Measurements from ENCODE around the gene ASCC1.

DNA sequence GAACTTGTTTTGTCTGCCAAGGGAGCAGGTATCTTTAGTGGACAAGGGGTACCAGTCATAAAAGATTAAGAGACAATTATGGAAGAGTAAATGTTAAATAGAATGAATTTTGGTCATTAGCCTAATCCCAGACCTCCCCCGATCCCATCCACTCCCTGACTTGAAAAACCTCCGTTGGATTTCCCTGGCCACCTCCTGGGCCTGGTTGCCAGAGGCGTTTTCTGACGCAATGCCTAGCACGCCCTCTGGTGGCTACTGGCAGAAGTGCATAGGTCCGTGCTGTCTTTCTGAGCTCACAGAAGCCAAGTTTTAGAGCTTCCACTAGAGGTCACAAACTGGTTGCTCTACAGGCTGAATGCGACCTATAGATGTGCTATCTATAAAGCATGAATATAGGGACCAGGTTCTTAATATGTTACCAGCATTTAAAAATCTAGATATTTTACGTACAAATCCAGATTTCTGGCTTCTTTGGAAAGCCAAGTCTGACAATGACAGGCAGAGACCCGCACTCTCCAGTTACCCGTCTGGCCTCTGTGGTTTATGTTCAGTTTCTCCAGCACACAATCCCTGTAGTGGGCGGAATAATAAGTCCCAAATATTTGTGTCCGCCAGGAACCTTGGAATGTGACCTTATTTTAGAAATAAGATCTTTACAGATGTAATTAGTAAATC, 167.5 kb downstream of the ASCC1 start:
- TF ChIP-seq JUNB (IDR thresholded peaks at IDR 0.05; ENCODE audit: unreplicated experiment) (no peak), EZH2 (IDR thresholded peaks at IDR 0.05; ENCODE audit: low read depth, unreplicated experiment) (no peak), POLR2AphosphoS5 (IDR thresholded peaks at IDR 0.05; ENCODE audit: low read depth) (no peak)
- TF ChIP-seq, protein P1, sequence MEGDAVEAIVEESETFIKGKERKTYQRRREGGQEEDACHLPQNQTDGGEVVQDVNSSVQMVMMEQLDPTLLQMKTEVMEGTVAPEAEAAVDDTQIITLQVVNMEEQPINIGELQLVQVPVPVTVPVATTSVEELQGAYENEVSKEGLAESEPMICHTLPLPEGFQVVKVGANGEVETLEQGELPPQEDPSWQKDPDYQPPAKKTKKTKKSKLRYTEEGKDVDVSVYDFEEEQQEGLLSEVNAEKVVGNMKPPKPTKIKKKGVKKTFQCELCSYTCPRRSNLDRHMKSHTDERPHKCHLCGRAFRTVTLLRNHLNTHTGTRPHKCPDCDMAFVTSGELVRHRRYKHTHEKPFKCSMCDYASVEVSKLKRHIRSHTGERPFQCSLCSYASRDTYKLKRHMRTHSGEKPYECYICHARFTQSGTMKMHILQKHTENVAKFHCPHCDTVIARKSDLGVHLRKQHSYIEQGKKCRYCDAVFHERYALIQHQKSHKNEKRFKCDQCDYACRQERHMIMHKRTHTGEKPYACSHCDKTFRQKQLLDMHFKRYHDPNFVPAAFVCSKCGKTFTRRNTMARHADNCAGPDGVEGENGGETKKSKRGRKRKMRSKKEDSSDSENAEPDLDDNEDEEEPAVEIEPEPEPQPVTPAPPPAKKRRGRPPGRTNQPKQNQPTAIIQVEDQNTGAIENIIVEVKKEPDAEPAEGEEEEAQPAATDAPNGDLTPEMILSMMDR (conservative IDR thresholded peaks at IDR 0.05; ENCODE audit: low read depth in 2 of 2), result peak; percentile 100

Measured in GM23338 (cell line).